ENCODE measurements around the gene HOATZ. TPM values are rescaled to one million over a fixed set of nuclear protein-coding genes. Genes with fewer than 3 reads are reported as not detected.

HOATZ gene
- polyA plus RNA-seq, 1 of the 3 experiments (the other 2 are of a cell fraction), result 4.9 TPM

- TF ChIP-seq RAD21 (IDR thresholded peaks at IDR 0.05; ENCODE audit: low read length), result no peak
- TF ChIP-seq TAF1 (IDR thresholded peaks at IDR 0.05; ENCODE audit: borderline replicate concordance, low read depth, low read length), result peak; percentile 47; the same call in 1 of the 2 replicates
- TF ChIP-seq TEAD4 (IDR thresholded peaks at IDR 0.05; ENCODE audit: borderline replicate concordance, insufficient read depth), result peak; percentile 60
- peak; percentile 30; the same call in 1 of the 2 replicates for TF ChIP-seq RXRA (IDR thresholded peaks at IDR 0.05; ENCODE audit: borderline replicate concordance, low read depth)
Measured at GRCh38 chr11:111531687-111532364, 17.2 kb downstream of the HOATZ start (continued).

- 90% methylated on average over 5 of the region's 5 CpGs for WGBS (ENCODE audit: low lambda C conversion rate)
- H3K9me2 ChIP-seq, result no peaks in the 10 kb centered on the region
- CTCF ChIA-PET, result interaction anchor here (1.7 kb wide), 1 partner anchor 78 kb away, joined by 4 read pairs; no protein-coding TSS in a partner anchor
- no peak for DNase-seq
- POLR2A ChIA-PET, result no interaction called here
- peaks cover 62% of the 10 kb centered on the region for H3F3A ChIP-seq (replicated peaks; ENCODE audit: insufficient read depth)
- no peaks in the 10 kb centered on the region for H4K20me1 ChIP-seq (ENCODE audit: insufficient read depth)
- 0 out of 2 replicates have a peak overlapping the region, but pooled peaks have one; percentile 71 for H3K9ac ChIP-seq
- H3K4me1 ChIP-seq (ENCODE audit: control insufficient read depth in 1 of 2, insufficient read depth in 2 of 2, low read depth in 1 of 2, low read length in 1 of 2), result peaks cover 0 to 23% of the 10 kb centered on the region in 2 experiments
- no peak overlapping the region for H3K4me3 ChIP-seq (ENCODE audit: low read depth in 2 of 2, low read length in 1 of 2)
- H3K79me2 ChIP-seq (ENCODE audit: insufficient read depth), result no peaks in the 10 kb centered on the region
- TF ChIP-seq, protein P1, sequence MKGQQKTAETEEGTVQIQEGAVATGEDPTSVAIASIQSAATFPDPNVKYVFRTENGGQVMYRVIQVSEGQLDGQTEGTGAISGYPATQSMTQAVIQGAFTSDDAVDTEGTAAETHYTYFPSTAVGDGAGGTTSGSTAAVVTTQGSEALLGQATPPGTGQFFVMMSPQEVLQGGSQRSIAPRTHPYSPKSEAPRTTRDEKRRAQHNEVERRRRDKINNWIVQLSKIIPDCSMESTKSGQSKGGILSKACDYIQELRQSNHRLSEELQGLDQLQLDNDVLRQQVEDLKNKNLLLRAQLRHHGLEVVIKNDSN (IDR thresholded peaks at IDR 0.05; ENCODE audit: borderline replicate concordance, low read depth), result no peak
- TF ChIP-seq RFX5 (IDR thresholded peaks at IDR 0.05; ENCODE audit: low read length) (no peak), CHD2 (IDR thresholded peaks at IDR 0.05; ENCODE audit: low read length, partially characterized antibody) (no peak), MXI1 (IDR thresholded peaks at IDR 0.05; ENCODE audit: low read depth, low read length) (no peak), EP300 (IDR thresholded peaks at IDR 0.05; ENCODE audit: borderline replicate concordance in 1 of 2, low read depth in 1 of 2, low read length in 1 of 2) (no peak), SMC3 (IDR thresholded peaks at IDR 0.05; ENCODE audit: low read depth, low read length) (no peak), NFIC (IDR thresholded peaks at IDR 0.05; ENCODE audit: borderline replicate concordance) (no peak), NRF1 (IDR thresholded peaks at IDR 0.05; ENCODE audit: low read depth, low read length) (no peak), EZH2phosphoT487 (IDR thresholded peaks at IDR 0.05; ENCODE audit: borderline replicate concordance, low read depth) (no peak), RCOR1 (IDR thresholded peaks at IDR 0.05; ENCODE audit: low read length) (no peak), FOSL2 (IDR thresholded peaks at IDR 0.05; ENCODE audit: borderline replicate concordance, low read depth) (no peak), ZBTB33 (IDR thresholded peaks at IDR 0.05; ENCODE audit: borderline replicate concordance, low read depth) (no peak), MAX (IDR thresholded peaks at IDR 0.05; ENCODE audit: low read depth) (no peak), PBX3 (IDR thresholded peaks at IDR 0.05) (no peak), ELF1 (IDR thresholded peaks at IDR 0.05) (no peak)
- TF ChIP-seq, protein P2, sequence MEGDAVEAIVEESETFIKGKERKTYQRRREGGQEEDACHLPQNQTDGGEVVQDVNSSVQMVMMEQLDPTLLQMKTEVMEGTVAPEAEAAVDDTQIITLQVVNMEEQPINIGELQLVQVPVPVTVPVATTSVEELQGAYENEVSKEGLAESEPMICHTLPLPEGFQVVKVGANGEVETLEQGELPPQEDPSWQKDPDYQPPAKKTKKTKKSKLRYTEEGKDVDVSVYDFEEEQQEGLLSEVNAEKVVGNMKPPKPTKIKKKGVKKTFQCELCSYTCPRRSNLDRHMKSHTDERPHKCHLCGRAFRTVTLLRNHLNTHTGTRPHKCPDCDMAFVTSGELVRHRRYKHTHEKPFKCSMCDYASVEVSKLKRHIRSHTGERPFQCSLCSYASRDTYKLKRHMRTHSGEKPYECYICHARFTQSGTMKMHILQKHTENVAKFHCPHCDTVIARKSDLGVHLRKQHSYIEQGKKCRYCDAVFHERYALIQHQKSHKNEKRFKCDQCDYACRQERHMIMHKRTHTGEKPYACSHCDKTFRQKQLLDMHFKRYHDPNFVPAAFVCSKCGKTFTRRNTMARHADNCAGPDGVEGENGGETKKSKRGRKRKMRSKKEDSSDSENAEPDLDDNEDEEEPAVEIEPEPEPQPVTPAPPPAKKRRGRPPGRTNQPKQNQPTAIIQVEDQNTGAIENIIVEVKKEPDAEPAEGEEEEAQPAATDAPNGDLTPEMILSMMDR (IDR thresholded peaks at IDR 0.05), result no peak
- no peaks in the 10 kb centered on the region for H3K27me3 ChIP-seq (ENCODE audit: insufficient read depth)
- H2AFZ ChIP-seq (ENCODE audit: low read depth), result peak overlapping the region; percentile 67; the same call in 1 of the 2 replicates
- peak overlapping the region; percentile 3 to 91; a peak in 3 of 4 replicates for H3K27ac ChIP-seq (ENCODE audit: low read depth in 2 of 2, low read length in 1 of 2)
- H3K36me3 ChIP-seq (replicated peaks in 1 of 2; ENCODE audit: control insufficient read depth in 1 of 2, insufficient read depth in 2 of 2, low read length in 1 of 2), result no peaks in the 10 kb centered on the region
- no peaks in the 10 kb centered on the region for H3K9me3 ChIP-seq
- H3K4me2 ChIP-seq, result peak overlapping the region; percentile 59; the same call in 1 of the 2 replicates
Measured at GRCh38 chr11:111532365-111532709, 17.8 kb downstream of the HOATZ start.

Measured in SK-N-SH (cell line).